Kidney glomerular epithelial cell (primary cell): Measurements from ENCODE around the gene PSAPL1.

Source experiments
- DNase-seq: peaks from one replicate; lab custom pipeline; 2025; lab: John Stamatoyannopoulos, UW

The PSAPL1 gene

GRCh38 chr4:7430965-7431695 lies 3.6 kb downstream of the PSAPL1 start:
- no peak for DNase-seq

- DNase-seq = no peak
These were observed 4.3 kb downstream of the PSAPL1 start for GRCh38 chr4:7430368-7430964.

GRCh38 chr4:7429601-7430078 lies 5.1 kb downstream of the PSAPL1 start:
- DNase-seq = no peak

GRCh38 chr4:7429069-7429416 lies 5.7 kb downstream of the PSAPL1 start:
- DNase-seq = no peak

- no peak for DNase-seq
These were observed 6.3 kb downstream of the PSAPL1 start for GRCh38 chr4:7428261-7429068.

- no peak for DNase-seq
These were observed 6.9 kb downstream of the PSAPL1 start for GRCh38 chr4:7427831-7428260.

GRCh38 chr4:7427361-7427760 lies 7.4 kb downstream of the PSAPL1 start:
- DNase-seq = no peak

GRCh38 chr4:7426525-7427171 lies 8.1 kb downstream of the PSAPL1 start:
- DNase-seq = no peak

- no peak for DNase-seq
These were observed 8.9 kb downstream of the PSAPL1 start for GRCh38 chr4:7425591-7426468.

- DNase-seq = no peak
These were observed 9.6 kb downstream of the PSAPL1 start for GRCh38 chr4:7425124-7425523.

- no peak for DNase-seq
These were observed 10.1 kb downstream of the PSAPL1 start for GRCh38 chr4:7424553-7425111.

GRCh38 chr4:7423801-7424552 lies 10.8 kb downstream of the PSAPL1 start:
- DNase-seq = no peak

- DNase-seq = no peak
These were observed 11.3 kb downstream of the PSAPL1 start for GRCh38 chr4:7423391-7423790.

- DNase-seq = no peak
These were observed 11.9 kb downstream of the PSAPL1 start for GRCh38 chr4:7422898-7423180.

- no peak for DNase-seq
These were observed 12.4 kb downstream of the PSAPL1 start for GRCh38 chr4:7422151-7422897.

GRCh38 chr4:7421356-7422150 lies 13.2 kb downstream of the PSAPL1 start:
- DNase-seq = no peak

- DNase-seq = no peak
These were observed 14.1 kb downstream of the PSAPL1 start for GRCh38 chr4:7420661-7421040.

- no peak for DNase-seq
These were observed 14.6 kb downstream of the PSAPL1 start for GRCh38 chr4:7419961-7420660.
